ENCODE measurements around the gene AOPEP. TPM values are rescaled to one million over a fixed set of nuclear protein-coding genes. Genes with fewer than 3 reads are reported as not detected.

Gene AOPEP
- total RNA-seq, 1 experiment from 2014 or later = 15.0 TPM

GRCh38 chr9:94913550-94913949, 187.1 kb downstream of the AOPEP start:
- H2BK15ac ChIP-seq (ENCODE audit: low read depth, low read length) = no peak overlapping the region
- H3K27ac Mint-ChIP-seq = 0 out of 7 replicates have a peak overlapping the region, but pooled peaks of 1 of the 3 experiments have one; percentile 2

More at GRCh38 chr9:94913550-94913949, 187.1 kb downstream of the AOPEP start:
- Histone ChIP-seq H3K14ac (ENCODE audit: insufficient read depth, low read length) (no peak overlapping the region), H2BK120ac (ENCODE audit: low read depth, low read length, poor library complexity, severe bottlenecking) (no peak overlapping the region), H3K9ac (ENCODE audit: extremely low read depth, insufficient read length, low read length) (no peak overlapping the region), H4K5ac (ENCODE audit: insufficient read length, low read depth, low read length) (no peak overlapping the region), H3K23me2 (ENCODE audit: insufficient read length, low read depth, low read length, poor library complexity, severe bottlenecking) (no peaks in the 10 kb centered on the region), H3K9me3 (ENCODE audit: control insufficient read depth, low read depth, low read length) (no peaks in the 10 kb centered on the region), H4K20me1 (ENCODE audit: control insufficient read depth, insufficient read depth, insufficient read length) (no peaks in the 10 kb centered on the region), H2BK5ac (ENCODE audit: insufficient read length, low read length) (no peak overlapping the region), H2BK20ac (ENCODE audit: low read depth, low read length, poor library complexity, severe bottlenecking) (no peak overlapping the region), H4K91ac (ENCODE audit: insufficient read length, low read depth, low read length) (no peak overlapping the region), H2AK5ac (ENCODE audit: insufficient read length, low read length) (no peak overlapping the region), H3K79me2 (ENCODE audit: insufficient read depth, low read length) (no peaks in the 10 kb centered on the region), H3K27ac (ENCODE audit: insufficient read length, low read depth, low read length) (no peak overlapping the region), H3K4me1 (ENCODE audit: insufficient read depth, low read length) (peaks cover 11% of the 10 kb centered on the region), H3K79me1 (ENCODE audit: insufficient read depth, low read depth, low read length, poor library complexity, severe bottlenecking) (no peaks in the 10 kb centered on the region), H3K23ac (ENCODE audit: insufficient read length, low read depth, low read length) (no peak overlapping the region), H4K8ac (replicated peaks; ENCODE audit: insufficient read length, low read depth, low read length) (no peak overlapping the region), H3K4ac (ENCODE audit: low read depth, low read length) (no peak overlapping the region), H2AFZ (ENCODE audit: low read length) (no peak overlapping the region), H3K18ac (ENCODE audit: insufficient read length, low read depth, low read length) (no peak overlapping the region), H2BK12ac (ENCODE audit: insufficient read length, low read depth, low read length) (no peak overlapping the region), H3K56ac (ENCODE audit: insufficient read length, low read depth, low read length) (no peak overlapping the region), H3T11ph (ENCODE audit: low read length) (no peak overlapping the region), H3K27me3 (ENCODE audit: insufficient read depth, low read length) (no peaks in the 10 kb centered on the region), H3K4me2 (ENCODE audit: insufficient read depth, insufficient read length, low read length) (no peak overlapping the region)
- WGBS (ENCODE audit: extremely low coverage, insufficient read length, low lambda C conversion rate) = no CpG with 5 or more reads among the region's 4 CpGs
- H3K4me3 Mint-ChIP-seq = no peak overlapping the region; a peak in 1 of 5 replicates
- H3K4me1 Mint-ChIP-seq = peaks cover 68 to 80% of the 10 kb centered on the region in 2 experiments
- no peaks in the 10 kb centered on the region; the same call in 1 of the 2 replicates for H3K27me3 Mint-ChIP-seq (ENCODE audit: low read depth)
- no peak for DNase-seq
- no peak for TF ChIP-seq CTCF (conservative IDR thresholded peaks at IDR 0.05)
- H3K36me3 Mint-ChIP-seq (ENCODE audit: insufficient read depth in 1 of 3, low read depth in 3 of 3) = no peaks in the 10 kb centered on the region
- no peaks in the 10 kb centered on the region; a peak in 1 of 5 replicates for H3K9me3 Mint-ChIP-seq
